GM12875 (cell line): ENCODE measurements around the gene SLC25A25.

Experiments used
- H3K4me3 ChIP-seq: one replicate; pipeline ENCODE4 v1.5.1; 2011; ENCODE audit warnings: low read depth, low read length, control low read depth
- CTCF ChIP-seq: IDR thresholded peaks from 2 replicates; pipeline ENCODE4 v1.5.1; 2011; ENCODE audit warnings: low read depth, mild to moderate bottlenecking, control low read depth, inconsistent platforms, low read length, moderate library complexity, borderline replicate concordance; ENCODE audit not compliant: insufficient read depth

The SLC25A25 gene

GRCh38 chr9:128148509-128149000 lies 80.5 kb downstream of the SLC25A25 start:
- TF ChIP-seq CTCF: no peak
- no peak overlapping the region for H3K4me3 ChIP-seq

- H3K4me3 ChIP-seq: no peak within 1 kb of the TSS
- no peak for TF ChIP-seq CTCF
These were observed 81.1 kb downstream of the SLC25A25 start, which contains the start of gene LCN2 for GRCh38 chr9:128149001-128149701. Gene LCN2, plus strand, starts transcription at chr9:128149453. Its CDS starts 73 bp downstream, at chr9:128149526.

DNA sequence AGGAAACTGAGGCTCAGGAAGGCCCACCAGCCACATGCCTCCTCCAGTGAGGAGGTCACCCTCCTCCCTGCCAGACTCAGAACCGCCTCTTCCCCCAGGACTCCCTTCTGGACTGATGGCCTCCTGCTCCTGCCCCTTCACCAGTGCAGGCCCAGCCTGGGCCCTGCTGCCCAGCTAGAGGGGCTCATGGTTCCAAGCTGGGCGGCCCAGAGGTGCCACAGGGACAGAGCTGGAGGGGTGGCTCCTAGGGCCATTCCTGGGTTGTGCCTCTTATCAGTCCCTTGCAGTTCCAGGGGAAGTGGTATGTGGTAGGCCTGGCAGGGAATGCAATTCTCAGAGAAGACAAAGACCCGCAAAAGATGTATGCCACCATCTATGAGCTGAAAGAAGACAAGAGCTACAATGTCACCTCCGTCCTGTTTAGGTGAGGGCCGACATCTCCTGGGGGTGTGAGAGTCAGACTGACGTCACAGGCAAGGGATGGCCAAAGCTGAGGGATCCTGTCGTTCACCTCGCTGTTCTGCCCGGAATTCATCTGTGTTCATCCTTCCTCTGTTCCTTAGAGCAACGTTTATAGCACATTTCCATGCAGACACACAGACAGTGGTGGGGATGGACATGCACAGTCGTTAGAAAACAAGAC lies 82.0 kb downstream of the SLC25A25 start:
- H3K4me3 ChIP-seq: no peak overlapping the region
- TF ChIP-seq CTCF: no peak

DNA sequence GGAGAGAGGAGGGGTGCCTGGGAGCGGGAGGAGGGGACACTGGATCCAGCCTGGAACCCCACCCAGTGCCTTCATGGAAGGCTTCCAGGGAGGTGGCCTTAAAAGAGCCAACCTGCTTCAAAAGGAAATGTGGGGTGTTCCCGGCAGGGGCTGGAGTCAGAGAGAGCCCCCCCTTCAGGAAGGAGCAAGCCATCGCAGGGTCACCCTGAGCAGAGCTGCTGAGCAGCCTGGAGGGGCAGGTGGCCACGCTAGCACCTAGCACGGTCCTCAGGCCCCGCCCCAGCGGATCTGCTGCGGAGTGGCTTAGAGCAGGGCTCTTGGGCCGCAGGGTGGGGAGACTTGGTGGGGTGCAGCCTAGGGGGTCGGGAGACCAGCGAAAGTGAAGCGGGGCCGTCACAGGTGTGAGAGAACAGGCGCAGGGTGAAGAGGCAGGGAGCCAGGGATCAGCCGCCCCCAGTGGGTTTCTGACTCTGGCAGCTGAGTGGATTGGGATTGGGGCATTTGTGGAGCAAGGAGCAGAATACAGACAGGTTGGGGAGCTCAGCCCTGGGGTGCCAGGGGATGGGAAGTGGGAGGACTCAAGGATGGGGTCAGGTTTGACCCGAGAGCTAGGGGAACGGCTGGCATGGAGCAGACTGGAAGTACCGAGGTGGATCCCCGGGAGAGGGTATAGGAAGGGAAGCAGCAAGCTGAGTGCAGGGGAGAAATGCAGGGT lies 82.7 kb downstream of the SLC25A25 start:
- H3K4me3 ChIP-seq: no peak overlapping the region
- peak; percentile 56 for TF ChIP-seq CTCF

DNA sequence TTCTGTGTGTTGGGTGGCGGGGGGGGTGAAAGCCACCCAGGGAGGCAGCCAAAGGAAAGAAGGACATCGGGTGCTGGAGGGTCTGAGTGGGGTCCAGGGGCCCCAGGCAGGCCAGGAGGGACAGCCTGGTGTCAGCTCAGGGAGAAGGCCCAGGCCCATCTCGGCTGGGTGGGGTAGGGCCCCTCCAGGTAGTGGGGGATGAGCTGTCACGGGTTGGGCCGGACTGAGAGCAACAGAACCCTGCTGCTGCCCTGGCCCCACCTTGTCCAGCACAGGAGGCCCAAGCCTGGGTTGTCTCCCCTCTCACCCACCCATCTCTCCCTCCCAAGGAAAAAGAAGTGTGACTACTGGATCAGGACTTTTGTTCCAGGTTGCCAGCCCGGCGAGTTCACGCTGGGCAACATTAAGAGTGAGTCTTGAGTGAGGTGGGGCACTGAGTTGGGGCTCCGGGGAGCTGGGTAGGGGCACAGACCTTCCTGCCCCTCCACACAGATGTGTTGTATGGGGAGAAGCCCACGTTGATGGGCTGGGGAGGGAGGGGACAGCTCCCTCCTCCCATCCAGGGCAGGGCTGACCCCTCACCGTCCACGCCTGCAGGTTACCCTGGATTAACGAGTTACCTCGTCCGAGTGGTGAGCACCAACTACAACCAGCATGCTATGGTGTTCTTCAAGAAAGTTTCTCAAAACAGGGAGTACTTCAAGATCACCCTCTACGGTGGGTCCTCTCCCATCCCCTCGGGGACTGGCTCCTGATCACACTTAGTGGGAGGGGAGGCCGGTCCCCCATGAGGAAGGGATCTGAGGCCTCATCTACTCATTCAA lies 83.5 kb downstream of the SLC25A25 start:
- no peak overlapping the region for H3K4me3 ChIP-seq
- no peak for TF ChIP-seq CTCF

DNA sequence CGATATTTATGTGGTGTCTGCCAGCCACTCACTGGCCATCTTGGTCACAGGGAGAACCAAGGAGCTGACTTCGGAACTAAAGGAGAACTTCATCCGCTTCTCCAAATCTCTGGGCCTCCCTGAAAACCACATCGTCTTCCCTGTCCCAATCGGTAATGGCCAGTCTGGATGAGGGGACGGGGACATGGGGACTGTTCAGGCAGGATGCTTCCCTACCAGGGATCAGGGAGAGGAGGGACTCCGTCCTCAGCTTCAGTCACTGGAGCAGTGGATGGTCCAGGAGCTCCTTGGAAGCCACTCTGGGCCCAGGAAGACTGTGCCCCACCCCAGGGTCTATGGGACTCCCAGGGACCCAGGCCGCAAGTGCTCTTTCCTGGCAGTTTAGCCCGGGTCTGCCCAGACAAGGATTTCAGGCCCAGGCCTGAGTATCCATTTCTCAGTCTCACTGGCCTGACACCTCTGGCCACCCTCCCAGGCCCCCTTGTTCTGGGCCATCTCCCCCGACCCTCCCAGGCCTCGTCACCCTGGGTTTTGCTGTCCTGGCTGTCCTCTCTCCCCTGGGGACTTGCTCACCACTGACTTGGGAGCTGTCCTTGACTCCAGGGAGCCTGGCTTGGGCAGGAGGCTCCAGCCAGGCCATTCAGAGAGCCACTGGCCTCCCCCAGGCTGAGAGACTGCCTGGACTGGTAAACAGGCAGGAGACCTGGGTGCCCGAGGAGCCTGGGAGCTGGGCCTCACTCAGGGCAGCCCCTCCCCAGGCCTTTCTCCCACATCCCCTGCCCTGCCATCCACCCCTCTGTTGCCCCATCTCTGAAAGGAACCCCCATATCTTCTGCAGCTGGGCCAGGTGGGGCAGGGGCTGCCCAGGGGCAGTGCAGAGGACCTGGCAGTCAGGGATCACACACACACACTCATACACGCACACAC lies 84.4 kb downstream of the SLC25A25 start:
- TF ChIP-seq CTCF: no peak
- no peak overlapping the region for H3K4me3 ChIP-seq
